GM23248 (cell line): ENCODE measurements around the gene DTX3.
"Not testable (repeated sequence)": the region's sequence is repeated elsewhere in the genome, so short reads cannot be mapped to it uniquely, and the experiment has no call there.

Experiments used
- EZH2 ChIP-seq: fragments of 200-600 bp; sonication (generic); IDR thresholded peaks from 2 replicates; pipeline ENCODE4 v1.6.1; 2018; ENCODE audit warnings: antibody characterized with exemption, mild to moderate bottlenecking; ENCODE audit not compliant: insufficient read depth, poor library complexity, severe bottlenecking
- EZH2phosphoT487 ChIP-seq: fragments of 200-600 bp; sonication (generic); IDR thresholded peaks from 2 replicates; pipeline ENCODE4 v1.6.1; 2018; ENCODE audit warnings: antibody characterized with exemption, moderate library complexity, mild to moderate bottlenecking, low read depth; ENCODE audit not compliant: insufficient read depth

DNA sequence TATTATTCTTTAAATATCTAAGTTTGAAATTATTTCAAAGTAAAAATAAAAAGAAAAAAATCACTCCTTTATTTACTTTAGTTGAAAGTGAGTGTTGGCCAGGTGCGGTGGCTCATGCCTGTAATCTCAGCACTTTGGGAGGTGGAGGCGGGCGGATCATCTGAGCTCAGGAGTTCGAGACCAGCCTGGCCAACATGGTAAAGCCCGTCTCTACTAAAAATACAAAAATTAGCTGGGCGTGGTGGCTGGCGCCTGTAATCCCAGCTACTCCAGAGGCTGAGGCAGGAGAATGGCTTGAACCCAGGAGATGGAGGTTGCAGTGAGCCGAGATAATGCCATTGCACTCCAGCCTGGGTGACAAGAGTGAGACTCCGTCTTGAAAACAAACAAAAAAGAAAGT, 32.1 kb downstream of the DTX3 start:
- TF ChIP-seq EZH2, EZH2phosphoT487: not testable (repeated sequence)
